ENCODE data around the gene STEAP3.

STEAP3 gene

GRCh38 chr2:119290859-119291587 is 67.4 kb downstream of the STEAP3 start:
- peak; percentile 58 for DNase-seq (ENCODE audit: low read depth)
- peak; percentile 89 for TF ChIP-seq CTCF (IDR thresholded peaks at IDR 0.05; ENCODE audit: control insufficient read depth, extremely low read depth, insufficient read depth)
- no peak overlapping the region for H3K4me3 ChIP-seq (ENCODE audit: low read depth, low read length)

- no peak overlapping the region for H3K4me3 ChIP-seq (ENCODE audit: low read depth, low read length)
- DNase-seq (ENCODE audit: low read depth): peak; percentile 59
- TF ChIP-seq CTCF (IDR thresholded peaks at IDR 0.05; ENCODE audit: control insufficient read depth, extremely low read depth, insufficient read depth): no peak
Observed at GRCh38 chr2:119291588-119292167, 68.0 kb downstream of the STEAP3 start.

GRCh38 chr2:119292226-119292625 is 68.6 kb downstream of the STEAP3 start:
- H3K4me3 ChIP-seq (ENCODE audit: low read depth, low read length): peak overlapping the region; percentile 3; the same call in 1 of the 2 replicates
- DNase-seq (ENCODE audit: low read depth): no peak
- peak; percentile 24 for TF ChIP-seq CTCF (IDR thresholded peaks at IDR 0.05; ENCODE audit: control insufficient read depth, extremely low read depth, insufficient read depth)

GRCh38 chr2:119293254-119293653 is 69.6 kb downstream of the STEAP3 start:
- no peak for TF ChIP-seq CTCF (IDR thresholded peaks at IDR 0.05; ENCODE audit: control insufficient read depth, extremely low read depth, insufficient read depth)
- no peak for DNase-seq (ENCODE audit: low read depth)

GRCh38 chr2:119293900-119294299 is 70.3 kb downstream of the STEAP3 start:
- TF ChIP-seq CTCF (IDR thresholded peaks at IDR 0.05; ENCODE audit: control insufficient read depth, extremely low read depth, insufficient read depth): no peak
- H3K4me3 ChIP-seq (ENCODE audit: low read depth, low read length): no peak overlapping the region
- no peak for DNase-seq (ENCODE audit: low read depth)

More at GRCh38 chr2:119293254-119293653, 69.6 kb downstream of the STEAP3 start:
- H3K4me3 ChIP-seq (ENCODE audit: low read depth, low read length): no peak overlapping the region

GRCh38 chr2:119294671-119295070 is 71.0 kb downstream of the STEAP3 start:
- no peak for TF ChIP-seq CTCF (IDR thresholded peaks at IDR 0.05; ENCODE audit: control insufficient read depth, extremely low read depth, insufficient read depth)
- H3K4me3 ChIP-seq (ENCODE audit: low read depth, low read length): no peak overlapping the region
- DNase-seq (ENCODE audit: low read depth): no peak

Measured in LNCaP clone FGC (cell line).